Suprapubic skin (tissue), 4 donors: ENCODE results near the gene CBY1.

ENCODE experiments used
- EP300 ChIP-seq: sonication (generic); formaldehyde crosslinking; IDR thresholded peaks from one replicate; pipeline ENCODE4 v1.6.1; 2017; ENCODE audit warnings: antibody characterized with exemption
- POLR2A ChIP-seq, 2 donors: fragments of 450-650 bp; IDR thresholded peaks; one replicate each; pipeline ENCODE4 v1.6.1; 2017; ENCODE audit warnings: antibody characterized with exemption in 2 of 2, mild to moderate bottlenecking in 2 of 2, moderate library complexity in 2 of 2
- POLR2AphosphoS5 ChIP-seq, 3 donors: sonication (generic); formaldehyde crosslinking; IDR thresholded peaks; one replicate each; pipeline ENCODE4 v1.6.1; 2017; ENCODE audit warnings: antibody characterized with exemption in 3 of 3
- TF ChIP-seq, protein P1 (sequence below), 2 donors: fragments of 200-600 bp in 1 of 2; fragments of 450-650 bp in 1 of 2; sonication (generic) in 1 of 2; IDR thresholded peaks; one replicate each; pipeline ENCODE4 v1.5.1; 2016 to 2019; ENCODE audit warnings: antibody characterized with exemption in 2 of 2, mild to moderate bottlenecking in 1 of 2, moderate library complexity in 1 of 2

DNA sequence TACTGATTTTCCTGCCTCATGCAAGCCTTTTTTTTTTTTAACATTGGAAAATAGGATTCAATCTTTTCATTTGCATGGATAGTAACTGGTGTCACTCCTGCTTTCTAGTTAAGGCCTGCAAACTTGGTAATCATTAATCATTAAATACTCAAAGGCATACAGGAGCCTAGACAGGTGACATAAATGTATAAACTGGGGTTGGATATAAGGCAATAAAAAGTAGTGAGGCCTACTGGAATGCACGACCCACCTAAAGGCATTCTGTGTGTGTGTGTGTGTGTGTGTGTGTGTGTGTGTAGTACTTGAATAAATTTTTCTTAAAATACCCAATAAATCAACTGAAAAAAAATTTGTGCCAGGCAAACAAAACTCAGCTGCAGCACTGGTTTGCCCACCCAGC lies 33.2 kb downstream of the CBY1 start:
- TF ChIP-seq, protein P1, sequence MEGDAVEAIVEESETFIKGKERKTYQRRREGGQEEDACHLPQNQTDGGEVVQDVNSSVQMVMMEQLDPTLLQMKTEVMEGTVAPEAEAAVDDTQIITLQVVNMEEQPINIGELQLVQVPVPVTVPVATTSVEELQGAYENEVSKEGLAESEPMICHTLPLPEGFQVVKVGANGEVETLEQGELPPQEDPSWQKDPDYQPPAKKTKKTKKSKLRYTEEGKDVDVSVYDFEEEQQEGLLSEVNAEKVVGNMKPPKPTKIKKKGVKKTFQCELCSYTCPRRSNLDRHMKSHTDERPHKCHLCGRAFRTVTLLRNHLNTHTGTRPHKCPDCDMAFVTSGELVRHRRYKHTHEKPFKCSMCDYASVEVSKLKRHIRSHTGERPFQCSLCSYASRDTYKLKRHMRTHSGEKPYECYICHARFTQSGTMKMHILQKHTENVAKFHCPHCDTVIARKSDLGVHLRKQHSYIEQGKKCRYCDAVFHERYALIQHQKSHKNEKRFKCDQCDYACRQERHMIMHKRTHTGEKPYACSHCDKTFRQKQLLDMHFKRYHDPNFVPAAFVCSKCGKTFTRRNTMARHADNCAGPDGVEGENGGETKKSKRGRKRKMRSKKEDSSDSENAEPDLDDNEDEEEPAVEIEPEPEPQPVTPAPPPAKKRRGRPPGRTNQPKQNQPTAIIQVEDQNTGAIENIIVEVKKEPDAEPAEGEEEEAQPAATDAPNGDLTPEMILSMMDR (IDR thresholded peaks at IDR 0.05): no peak
- TF ChIP-seq POLR2A (IDR thresholded peaks at IDR 0.05): no peak
- no peak for TF ChIP-seq EP300
- no peak for TF ChIP-seq POLR2AphosphoS5 (IDR thresholded peaks at IDR 0.05)
